Stimulated activated CD8-positive, alpha-beta memory T cell treated with anti-CD3 and anti-CD28 coated beads, Interleukin-12 subunit alpha, Interleukin-12 subunit beta, amount 100 ng/mL, for 4 hours (primary cell): ENCODE measurements around the gene GRID1.

ENCODE experiments used
- DNase-seq: peaks from one replicate; pipeline ENCODE4 v3.0.0-alpha.2; 2020; ENCODE audit warnings: low read depth

GRID1 gene

GRCh38 chr10:85643845-85644525 lies 722.6 kb downstream of the GRID1 start:
- no peak for DNase-seq

- DNase-seq = no peak
Observed at GRCh38 chr10:85643171-85643844, 723.3 kb downstream of the GRID1 start.

GRCh38 chr10:85642421-85643170 lies 724.0 kb downstream of the GRID1 start:
- no peak for DNase-seq

GRCh38 chr10:85642082-85642420 lies 724.5 kb downstream of the GRID1 start:
- DNase-seq = no peak

GRCh38 chr10:85641479-85642009 lies 725.1 kb downstream of the GRID1 start:
- no peak for DNase-seq

- no peak for DNase-seq
Observed at GRCh38 chr10:85638797-85639196, 727.8 kb downstream of the GRID1 start.

GRCh38 chr10:85635650-85636049 lies 730.9 kb downstream of the GRID1 start:
- no peak for DNase-seq

- no peak for DNase-seq
Observed at GRCh38 chr10:85624511-85624910, 742.1 kb downstream of the GRID1 start.

GRCh38 chr10:85623758-85624157 lies 742.8 kb downstream of the GRID1 start:
- DNase-seq = no peak

- no peak for DNase-seq
Observed at GRCh38 chr10:85623342-85623741, 743.3 kb downstream of the GRID1 start.

- DNase-seq = no peak
Observed at GRCh38 chr10:85622425-85622824, 744.2 kb downstream of the GRID1 start.

- DNase-seq = no peak
Observed at GRCh38 chr10:85621562-85621961, 745.0 kb downstream of the GRID1 start.

- DNase-seq = no peak
Observed at GRCh38 chr10:85620807-85621206, 745.8 kb downstream of the GRID1 start.

GRCh38 chr10:85619832-85620231 lies 746.8 kb downstream of the GRID1 start:
- DNase-seq = no peak

GRCh38 chr10:85618841-85619240 lies 747.8 kb downstream of the GRID1 start:
- no peak for DNase-seq

GRCh38 chr10:85617751-85618546 lies 748.6 kb downstream of the GRID1 start:
- no peak for DNase-seq

- no peak for DNase-seq
Observed at GRCh38 chr10:85615556-85615955, 751.0 kb downstream of the GRID1 start.

GRCh38 chr10:85614981-85615380 lies 751.6 kb downstream of the GRID1 start:
- no peak for DNase-seq

- DNase-seq = no peak
Observed at GRCh38 chr10:85614566-85614965, 752.0 kb downstream of the GRID1 start.

GRCh38 chr10:85613391-85613790 lies 753.2 kb downstream of the GRID1 start:
- no peak for DNase-seq

- DNase-seq = no peak
Observed at GRCh38 chr10:85612833-85613232, 753.8 kb downstream of the GRID1 start.

- DNase-seq = no peak
Observed at GRCh38 chr10:85612378-85612775, 754.2 kb downstream of the GRID1 start.
